Neural crest cell (in vitro differentiated cells): ENCODE data around the gene DSCAM. TPM values are rescaled to one million over a fixed set of nuclear protein-coding genes. Genes with fewer than 3 reads are reported as not detected.

Experiments
- DNase-seq: peaks from one replicate; pipeline ENCODE4 v3.0.0; 2021; ENCODE audit warnings: low read depth, mixed read lengths, low spot score
- H3K27ac Mint-ChIP-seq: one replicate; pipeline ENCODE4 v1.8.0; 2021; ENCODE audit warnings: mild to moderate bottlenecking, mixed read lengths; ENCODE audit not compliant: unreplicated experiment
- H3K27me3 Mint-ChIP-seq: 2 replicates; pipeline ENCODE4 v1.8.0; 2021; ENCODE audit warnings: low read depth, mild to moderate bottlenecking, mixed read lengths
- H3K36me3 Mint-ChIP-seq: 2 replicates; pipeline ENCODE4 v1.8.0; 2021; ENCODE audit warnings: low read depth, mild to moderate bottlenecking, mixed read lengths
- H3K4me1 Mint-ChIP-seq: 2 replicates; pipeline ENCODE4 v1.8.0; 2021; ENCODE audit warnings: mixed read lengths
- H3K4me3 Mint-ChIP-seq: one replicate; pipeline ENCODE4 v1.8.0; 2021; ENCODE audit warnings: mild to moderate bottlenecking, mixed read lengths
- H3K9me3 Mint-ChIP-seq: 2 replicates; pipeline ENCODE4 v1.8.0; 2021; ENCODE audit warnings: mixed read lengths
- total RNA-seq: library from RNA; stranded (reverse); gene quantifications from 2 replicates; pipeline ENCODE4 v1.2.1, GENCODE V29; 2021
- TF ChIP-seq, protein P1 (sequence below): fragments of 200-600 bp; sonication (generic); conservative IDR thresholded peaks from 2 replicates; pipeline ENCODE4 v1.5.0; 2021; ENCODE audit warnings: antibody characterized with exemption, mild to moderate bottlenecking

The DSCAM gene
- total RNA-seq, 1 donor from 2014 or later = 0.19 TPM

DNA sequence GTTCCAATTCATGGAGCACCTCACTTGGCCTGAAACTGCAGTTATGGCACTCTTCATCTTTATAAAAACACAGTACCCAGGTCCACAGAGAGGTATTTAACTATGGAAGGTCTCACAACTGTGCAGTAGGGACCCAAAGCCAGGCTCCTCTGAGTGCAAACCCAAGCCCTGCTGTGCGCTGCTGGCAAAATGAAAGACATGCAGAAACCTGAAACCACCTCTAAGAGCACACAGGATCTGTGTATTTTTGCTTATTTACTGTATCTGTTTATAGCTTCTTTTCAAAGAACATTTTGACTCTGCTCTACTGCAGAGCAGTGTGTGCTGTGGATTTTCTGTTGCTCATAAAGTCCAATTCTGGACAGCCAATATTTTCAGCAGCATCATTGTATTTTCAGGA, 166.6 kb downstream of the DSCAM start:
- Mint-ChIP-seq H3K4me1 (no peaks in the 10 kb centered on the region), H3K9me3 (peaks cover 4% of the 10 kb centered on the region), H3K36me3 (no peaks in the 10 kb centered on the region), H3K27ac (no peak overlapping the region), H3K4me3 (no peak overlapping the region), H3K27me3 (no peaks in the 10 kb centered on the region)
- TF ChIP-seq, protein P1, sequence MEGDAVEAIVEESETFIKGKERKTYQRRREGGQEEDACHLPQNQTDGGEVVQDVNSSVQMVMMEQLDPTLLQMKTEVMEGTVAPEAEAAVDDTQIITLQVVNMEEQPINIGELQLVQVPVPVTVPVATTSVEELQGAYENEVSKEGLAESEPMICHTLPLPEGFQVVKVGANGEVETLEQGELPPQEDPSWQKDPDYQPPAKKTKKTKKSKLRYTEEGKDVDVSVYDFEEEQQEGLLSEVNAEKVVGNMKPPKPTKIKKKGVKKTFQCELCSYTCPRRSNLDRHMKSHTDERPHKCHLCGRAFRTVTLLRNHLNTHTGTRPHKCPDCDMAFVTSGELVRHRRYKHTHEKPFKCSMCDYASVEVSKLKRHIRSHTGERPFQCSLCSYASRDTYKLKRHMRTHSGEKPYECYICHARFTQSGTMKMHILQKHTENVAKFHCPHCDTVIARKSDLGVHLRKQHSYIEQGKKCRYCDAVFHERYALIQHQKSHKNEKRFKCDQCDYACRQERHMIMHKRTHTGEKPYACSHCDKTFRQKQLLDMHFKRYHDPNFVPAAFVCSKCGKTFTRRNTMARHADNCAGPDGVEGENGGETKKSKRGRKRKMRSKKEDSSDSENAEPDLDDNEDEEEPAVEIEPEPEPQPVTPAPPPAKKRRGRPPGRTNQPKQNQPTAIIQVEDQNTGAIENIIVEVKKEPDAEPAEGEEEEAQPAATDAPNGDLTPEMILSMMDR = no peak
- DNase-seq = no peak

DNA sequence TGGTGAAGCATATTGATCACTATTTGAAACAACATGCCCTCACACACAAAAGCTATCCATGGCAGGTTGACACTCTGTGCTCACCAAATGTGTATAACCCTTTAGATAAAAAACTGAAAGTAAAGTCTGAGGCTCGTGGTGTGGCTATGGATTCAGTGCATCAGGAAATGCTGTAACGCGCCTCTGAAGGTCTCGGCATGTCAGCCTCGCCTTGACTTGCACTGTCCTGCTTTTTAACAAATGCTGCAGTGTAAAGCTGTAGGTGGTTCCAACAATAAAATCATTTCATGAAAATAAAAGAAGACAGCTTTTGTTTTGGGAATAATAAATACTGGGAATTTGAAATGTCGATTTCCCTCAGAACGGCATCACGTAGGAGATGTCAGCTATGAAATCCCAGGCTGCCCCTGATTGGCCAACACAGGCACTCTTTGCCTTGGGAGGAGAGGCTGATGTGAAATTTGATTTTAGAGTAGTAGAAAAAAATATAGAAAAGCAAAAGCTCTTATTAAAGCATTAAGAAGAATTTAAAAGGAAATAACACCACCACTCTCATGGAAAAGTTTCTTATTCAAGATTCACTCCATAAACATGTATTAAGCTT, 168.2 kb downstream of the DSCAM start:
- Mint-ChIP-seq H3K4me3 (no peak overlapping the region), H3K27ac (no peak overlapping the region), H3K4me1 (no peaks in the 10 kb centered on the region), H3K9me3 (peaks cover 4% of the 10 kb centered on the region), H3K36me3 (no peaks in the 10 kb centered on the region), H3K27me3 (no peaks in the 10 kb centered on the region)
- TF ChIP-seq, protein P1 = no peak
- no peak for DNase-seq

DNA sequence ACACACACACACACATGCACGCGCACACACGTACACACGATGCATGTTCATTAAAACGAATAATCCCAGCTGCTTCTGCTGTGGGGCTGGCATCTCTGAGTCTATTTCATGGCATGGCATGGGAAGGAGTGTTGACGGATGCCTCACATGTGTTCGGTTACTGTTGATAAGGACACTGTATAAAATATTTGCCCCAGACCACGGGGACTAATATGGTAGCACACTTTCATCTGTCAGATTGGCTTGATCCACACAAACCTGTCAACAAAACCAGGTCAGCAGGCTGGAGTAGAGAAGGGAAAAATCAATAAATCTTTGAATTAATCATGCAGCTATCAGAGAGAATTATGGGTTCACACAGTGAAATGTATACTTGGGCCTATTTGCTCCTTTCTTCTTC, 171.9 kb downstream of the DSCAM start:
- Mint-ChIP-seq H3K4me1 (no peaks in the 10 kb centered on the region), H3K9me3 (no peaks in the 10 kb centered on the region), H3K27me3 (no peaks in the 10 kb centered on the region), H3K4me3 (no peak overlapping the region), H3K36me3 (no peaks in the 10 kb centered on the region), H3K27ac (no peak overlapping the region)
- no peak for DNase-seq
- TF ChIP-seq, protein P1 = no peak

DNA sequence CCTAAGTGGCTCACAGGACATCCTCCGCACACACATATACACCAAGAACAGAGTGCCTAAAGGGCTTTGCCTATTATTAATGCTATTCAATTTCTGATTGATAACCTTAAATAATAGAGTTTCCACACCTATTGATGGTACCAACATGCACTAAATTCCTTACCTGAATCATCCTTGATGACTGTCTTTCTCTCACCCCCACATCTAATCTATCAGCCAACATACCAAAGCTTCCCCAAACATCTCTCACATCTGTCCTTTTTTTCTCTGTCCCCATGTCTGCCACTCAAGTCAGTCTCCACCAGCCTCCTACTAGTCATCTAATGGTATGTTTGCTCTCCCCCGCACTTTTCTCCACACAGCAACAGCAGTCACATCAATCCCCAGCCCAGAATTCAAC, 174.4 kb downstream of the DSCAM start:
- Mint-ChIP-seq H3K9me3 (no peaks in the 10 kb centered on the region), H3K27ac (no peak overlapping the region), H3K36me3 (no peaks in the 10 kb centered on the region), H3K4me1 (peaks cover 4% of the 10 kb centered on the region), H3K27me3 (no peaks in the 10 kb centered on the region), H3K4me3 (no peak overlapping the region)
- DNase-seq = no peak
- TF ChIP-seq, protein P1 = no peak

DNA sequence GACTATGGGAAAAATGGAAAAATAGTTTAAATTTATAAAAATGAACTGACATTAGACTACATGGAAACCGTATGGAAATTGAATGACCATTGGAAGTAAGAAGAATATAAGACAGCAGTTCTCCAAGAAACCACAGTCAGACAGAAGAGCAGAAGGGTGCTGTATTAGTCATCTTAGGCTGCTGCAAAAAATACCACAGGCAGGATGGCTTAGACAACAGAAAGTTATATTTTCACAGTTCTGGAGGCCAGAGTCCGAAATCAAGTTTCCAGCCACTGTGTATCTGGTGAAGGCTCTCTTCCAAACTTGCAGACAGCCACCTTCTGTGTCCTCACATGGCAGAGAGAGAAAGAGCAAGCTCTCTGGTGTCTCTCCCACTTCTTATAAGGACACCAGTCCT, 175.2 kb downstream of the DSCAM start:
- DNase-seq = no peak
- Mint-ChIP-seq H3K4me1 (peaks cover 4% of the 10 kb centered on the region), H3K27ac (no peak overlapping the region), H3K4me3 (no peak overlapping the region), H3K36me3 (no peaks in the 10 kb centered on the region), H3K27me3 (no peaks in the 10 kb centered on the region), H3K9me3 (no peaks in the 10 kb centered on the region)
- TF ChIP-seq, protein P1 = no peak
